Erythroblast (primary cell): ENCODE data around the gene POLDIP3.
"Not testable (repeated sequence)": the region's sequence is repeated elsewhere in the genome, so short reads cannot be mapped to it uniquely, and the experiment has no call there.

Source experiments
- DNase-seq, 2 experiments: peaks; one replicate each; lab custom pipeline; 2025; lab: John Stamatoyannopoulos, UW
- GATA1 ChIP-seq: IDR thresholded peaks from 2 replicates; pipeline ENCODE4 v1.6.1; 2011; ENCODE audit warnings: low read depth, mild to moderate bottlenecking, control low read depth, low read length, moderate library complexity
- POLR2A ChIP-seq: IDR thresholded peaks from 2 replicates; pipeline ENCODE4 v1.6.1; 2011; ENCODE audit warnings: mild to moderate bottlenecking, low read length

Gene POLDIP3

GRCh38 chr22:42617155-42617983, 2.7 kb upstream of the POLDIP3 start:
- DNase-seq = no peak
- TF ChIP-seq POLR2A = peak; percentile 31
- no peak for TF ChIP-seq GATA1

GRCh38 chr22:42615860-42616175, 1.1 kb upstream of the POLDIP3 start:
- DNase-seq = not testable (repeated sequence)

GRCh38 chr22:42615092-42615859, 593 bp upstream of the POLDIP3 start:
- peak; percentile 97 to 98 for DNase-seq
- TF ChIP-seq GATA1 (no peak), POLR2A (peak; percentile 100)

GRCh38 chr22:42613872-42614301, 796 bp downstream of the POLDIP3 start:
- DNase-seq = no peak
- TF ChIP-seq POLR2A (no peak), GATA1 (no peak)

GRCh38 chr22:42612336-42612735, 2.3 kb downstream of the POLDIP3 start:
- DNase-seq = no peak
- TF ChIP-seq GATA1 (no peak), POLR2A (no peak)

- no peak for TF ChIP-seq GATA1
- no peak for DNase-seq
Observed at GRCh38 chr22:42611051-42611450, 3.6 kb downstream of the POLDIP3 start.

GRCh38 chr22:42610186-42610585, 4.5 kb downstream of the POLDIP3 start:
- DNase-seq = no peak
- TF ChIP-seq POLR2A = no peak

GRCh38 chr22:42608823-42609361, 5.8 kb downstream of the POLDIP3 start:
- no peak for TF ChIP-seq GATA1
- TF ChIP-seq POLR2A = no peak
- DNase-seq = no peak

- DNase-seq = no peak
- TF ChIP-seq GATA1 (no peak), POLR2A (no peak)
Observed at GRCh38 chr22:42608136-42608822, 6.4 kb downstream of the POLDIP3 start.

GRCh38 chr22:42607641-42608040, 7.0 kb downstream of the POLDIP3 start:
- not testable (repeated sequence) for DNase-seq

- DNase-seq = no peak
- TF ChIP-seq POLR2A = no peak
- TF ChIP-seq GATA1 = no peak
Observed at GRCh38 chr22:42604403-42604802, 10.3 kb downstream of the POLDIP3 start.

GRCh38 chr22:42603427-42603826, 11.3 kb downstream of the POLDIP3 start:
- no peak for TF ChIP-seq POLR2A
- TF ChIP-seq GATA1 = no peak
- DNase-seq = no peak

- TF ChIP-seq GATA1 (no peak), POLR2A (no peak)
Observed at GRCh38 chr22:42602470-42602869, 12.2 kb downstream of the POLDIP3 start.

GRCh38 chr22:42601879-42602465, 12.7 kb downstream of the POLDIP3 start:
- DNase-seq = no peak
- no peak for TF ChIP-seq POLR2A
- no peak for TF ChIP-seq GATA1

More at GRCh38 chr22:42602470-42602869, 12.2 kb downstream of the POLDIP3 start:
- DNase-seq = no peak
